ENCODE results near the gene KSR2.

GRCh38 chr12:117732761-117733548 is 235.8 kb downstream of the KSR2 start:
- TF ChIP-seq CTCF (conservative IDR thresholded peaks at IDR 0.05) (no peak), EZH2 (IDR thresholded peaks at IDR 0.05; ENCODE audit: low read depth) (no peak)
